ENCODE measurements around the gene GRIPAP1. TPM values are rescaled to one million over a fixed set of nuclear protein-coding genes. Genes with fewer than 3 reads are reported as not detected.

GRIPAP1 gene
- polyA plus RNA-seq, 2 donors, result 18.5 to 22.8 TPM

DNA sequence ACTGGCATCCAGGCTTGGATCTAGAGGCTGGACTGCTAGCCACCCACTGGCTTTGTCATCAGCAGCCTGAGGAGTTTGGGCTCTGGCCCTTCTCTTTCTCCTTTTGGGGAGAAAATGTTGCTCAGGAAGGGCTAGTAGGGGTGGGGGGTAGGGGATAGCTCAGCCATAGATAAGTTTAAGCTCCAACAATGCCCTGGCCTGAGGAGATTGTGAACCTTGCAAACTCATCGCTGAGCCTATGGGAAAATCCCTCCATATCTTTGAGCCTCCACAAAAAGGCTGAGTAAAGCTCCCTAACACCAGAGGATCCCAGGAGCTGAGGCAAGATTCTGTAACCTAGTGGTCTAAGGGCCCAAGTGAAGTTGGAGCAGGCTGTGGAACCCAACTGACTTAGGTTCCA, 53.5 kb downstream of the GRIPAP1 start:
- Histone ChIP-seq H3K9me3 (ENCODE audit: control insufficient read depth in 2 of 2, insufficient read depth in 1 of 2, low read depth in 1 of 2, low read length in 1 of 2) (no peaks in the 10 kb centered on the region), H3K27ac (ENCODE audit: low read depth in 2 of 2, low read length in 1 of 2) (no peak overlapping the region), H3K4me3 (ENCODE audit: low read depth in 1 of 2, low read length in 2 of 2) (no peak overlapping the region), H3K27me3 (ENCODE audit: control insufficient read depth in 1 of 2, insufficient read depth in 2 of 2, low read length in 2 of 2) (no peaks in the 10 kb centered on the region), H3K36me3 (ENCODE audit: control insufficient read depth in 2 of 2, insufficient read depth in 2 of 2, low read length in 1 of 2) (no peaks in the 10 kb centered on the region), H3K4me1 (ENCODE audit: control insufficient read depth in 2 of 2, insufficient read depth in 2 of 2, low read length in 1 of 2) (peaks cover 0 to 5% of the 10 kb centered on the region in 2 donors)
- 95 to 96% methylated on average over 1 of the region's 1 CpG for WGBS, 2 donors

DNA sequence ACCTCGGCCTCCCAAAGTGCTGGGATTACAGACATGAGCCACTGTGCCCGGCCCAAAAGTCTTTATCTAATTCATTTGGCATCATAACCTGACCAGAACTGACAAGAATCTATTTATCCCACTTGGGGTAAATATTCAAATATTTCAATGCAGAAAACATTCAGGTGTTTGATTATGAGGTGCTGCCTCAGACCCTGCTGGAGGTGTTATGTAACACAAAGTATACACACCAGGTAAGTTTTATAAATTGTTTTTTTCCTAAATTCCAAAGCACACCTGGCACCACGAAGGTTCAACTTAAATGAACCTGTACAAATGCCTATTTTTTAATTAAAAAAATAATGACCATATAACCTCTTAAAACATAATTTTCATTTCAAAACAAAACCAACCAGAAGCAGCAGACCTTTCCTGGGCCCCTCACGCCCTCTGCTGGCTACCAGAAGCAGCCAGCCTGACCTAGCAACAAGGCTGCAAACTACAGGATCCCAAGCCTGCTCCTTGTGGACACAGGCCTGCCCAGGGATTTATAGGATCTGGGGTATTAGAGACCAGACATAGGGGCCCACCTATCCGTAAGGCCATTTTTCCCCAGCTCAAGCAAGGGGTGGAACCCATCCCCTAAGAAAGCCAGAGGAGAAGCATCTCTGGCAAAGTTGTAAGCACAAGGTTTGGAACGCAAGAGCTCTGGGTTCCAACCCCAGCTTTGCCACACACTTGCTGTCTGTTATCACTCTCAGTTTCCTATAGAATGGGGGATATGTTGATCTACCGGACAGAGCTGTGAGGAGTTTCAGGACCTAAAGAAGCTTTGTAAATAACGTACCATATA, 56.3 kb downstream of the GRIPAP1 start:
- peaks cover 0 to 3% of the 10 kb centered on the region in 2 donors for H3K36me3 ChIP-seq (ENCODE audit: control insufficient read depth in 2 of 2, insufficient read depth in 2 of 2, low read length in 1 of 2)
- H3K9me3 ChIP-seq (ENCODE audit: control insufficient read depth in 2 of 2, insufficient read depth in 1 of 2, low read depth in 1 of 2, low read length in 1 of 2), result no peaks in the 10 kb centered on the region
- H3K4me3 ChIP-seq (ENCODE audit: low read depth in 1 of 2, low read length in 2 of 2), result no peak overlapping the region
- H3K27me3 ChIP-seq (ENCODE audit: control insufficient read depth in 1 of 2, insufficient read depth in 2 of 2, low read length in 2 of 2), result no peaks in the 10 kb centered on the region
- no peaks in the 10 kb centered on the region for H3K4me1 ChIP-seq (ENCODE audit: control insufficient read depth in 2 of 2, insufficient read depth in 2 of 2, low read length in 1 of 2)
- WGBS, 2 donors, result 53 to 55% methylated on average over 8 of the region's 8 CpGs
- no peak overlapping the region for H3K27ac ChIP-seq (ENCODE audit: low read depth in 2 of 2, low read length in 1 of 2)

DNA sequence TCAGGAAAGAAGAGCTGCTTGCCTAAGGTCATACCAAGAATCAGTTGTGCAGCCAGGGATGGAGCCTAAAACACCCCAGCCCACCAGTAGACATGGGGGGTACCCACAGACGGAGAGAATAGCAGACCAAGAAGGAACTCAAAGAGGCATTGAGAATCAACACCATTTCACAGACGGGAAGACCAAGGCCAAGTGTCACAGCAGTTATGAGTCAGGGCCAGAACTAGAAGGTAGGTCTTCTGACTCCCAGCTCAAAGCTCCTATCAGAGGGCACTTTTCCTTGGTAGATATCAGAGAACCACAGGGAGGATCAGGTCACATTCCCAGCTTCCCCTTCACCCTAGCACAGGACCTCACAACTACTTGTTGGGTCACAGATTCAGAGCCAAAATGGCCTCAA, 59.2 kb downstream of the GRIPAP1 start:
- Histone ChIP-seq H3K27ac (ENCODE audit: low read depth in 2 of 2, low read length in 1 of 2) (no peak overlapping the region), H3K36me3 (ENCODE audit: control insufficient read depth in 2 of 2, insufficient read depth in 2 of 2, low read length in 1 of 2) (peaks cover 0 to 3% of the 10 kb centered on the region in 2 donors), H3K4me3 (ENCODE audit: low read depth in 1 of 2, low read length in 2 of 2) (no peak overlapping the region), H3K9me3 (ENCODE audit: control insufficient read depth in 2 of 2, insufficient read depth in 1 of 2, low read depth in 1 of 2, low read length in 1 of 2) (no peaks in the 10 kb centered on the region), H3K27me3 (ENCODE audit: control insufficient read depth in 1 of 2, insufficient read depth in 2 of 2, low read length in 2 of 2) (no peaks in the 10 kb centered on the region), H3K4me1 (ENCODE audit: control insufficient read depth in 2 of 2, insufficient read depth in 2 of 2, low read length in 1 of 2) (no peaks in the 10 kb centered on the region)
- WGBS, 2 donors, result 68 to 72% methylated on average over 2 of the region's 2 CpGs

GRCh38 chrX:48940404-48940955, 61.6 kb downstream of the GRIPAP1 start:
- H3K9me3 ChIP-seq (ENCODE audit: control insufficient read depth in 2 of 2, insufficient read depth in 1 of 2, low read depth in 1 of 2, low read length in 1 of 2), result no peaks in the 10 kb centered on the region
- H3K27me3 ChIP-seq (ENCODE audit: control insufficient read depth in 1 of 2, insufficient read depth in 2 of 2, low read length in 2 of 2), result no peaks in the 10 kb centered on the region
- H3K4me3 ChIP-seq (ENCODE audit: low read depth in 1 of 2, low read length in 2 of 2), result no peak overlapping the region
- 79 to 83% methylated on average over 2 of the region's 2 CpGs for WGBS, 2 donors
- no peaks in the 10 kb centered on the region for H3K4me1 ChIP-seq (ENCODE audit: control insufficient read depth in 2 of 2, insufficient read depth in 2 of 2, low read length in 1 of 2)
- H3K36me3 ChIP-seq (ENCODE audit: control insufficient read depth in 2 of 2, insufficient read depth in 2 of 2, low read length in 1 of 2), result peaks cover 0 to 3% of the 10 kb centered on the region in 2 donors
- no peak overlapping the region for H3K27ac ChIP-seq (ENCODE audit: low read depth in 2 of 2, low read length in 1 of 2)

DNA sequence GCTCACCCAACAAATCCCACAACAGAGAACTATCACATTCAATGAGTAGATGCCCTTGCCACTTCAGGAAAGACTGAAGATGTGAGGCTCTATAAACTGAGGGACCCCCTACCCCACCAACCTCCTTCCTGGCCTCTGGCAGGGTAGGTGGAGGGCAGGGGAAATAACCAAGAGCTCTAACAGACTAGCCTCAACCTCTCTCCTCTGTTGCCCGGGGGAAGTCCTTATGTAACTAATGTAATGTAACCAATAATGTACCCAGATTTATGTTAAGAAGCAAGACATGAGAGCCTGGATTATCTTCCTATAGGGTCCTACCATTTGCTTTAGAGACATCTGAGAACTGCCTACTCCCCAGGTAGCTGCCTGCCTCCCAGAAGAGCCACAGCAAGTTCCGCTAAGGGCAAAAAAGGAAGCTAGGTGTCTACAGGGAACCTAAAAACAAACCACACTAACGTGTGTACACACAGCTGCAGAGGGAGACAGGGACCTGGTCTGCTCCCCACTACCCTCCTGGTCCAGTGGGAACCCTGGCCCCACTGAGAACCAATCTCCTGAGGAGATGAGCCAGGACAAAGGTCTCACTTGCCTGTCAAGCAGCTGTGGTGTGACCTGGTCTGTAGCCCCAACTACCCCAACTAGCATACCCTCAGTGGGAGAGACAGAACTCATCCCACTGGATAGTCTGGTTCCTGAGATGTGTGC, 62.4 kb downstream of the GRIPAP1 start:
- Histone ChIP-seq H3K9me3 (ENCODE audit: control insufficient read depth in 2 of 2, insufficient read depth in 1 of 2, low read depth in 1 of 2, low read length in 1 of 2) (no peaks in the 10 kb centered on the region), H3K27me3 (ENCODE audit: control insufficient read depth in 1 of 2, insufficient read depth in 2 of 2, low read length in 2 of 2) (no peaks in the 10 kb centered on the region), H3K36me3 (ENCODE audit: control insufficient read depth in 2 of 2, insufficient read depth in 2 of 2, low read length in 1 of 2) (peaks cover 0 to 3% of the 10 kb centered on the region in 2 donors), H3K4me1 (ENCODE audit: control insufficient read depth in 2 of 2, insufficient read depth in 2 of 2, low read length in 1 of 2) (no peaks in the 10 kb centered on the region), H3K27ac (ENCODE audit: low read depth in 2 of 2, low read length in 1 of 2) (no peak overlapping the region), H3K4me3 (ENCODE audit: low read depth in 1 of 2, low read length in 2 of 2) (no peak overlapping the region)
- 59 to 74% methylated on average over 3 of the region's 3 CpGs for WGBS, 2 donors

DNA sequence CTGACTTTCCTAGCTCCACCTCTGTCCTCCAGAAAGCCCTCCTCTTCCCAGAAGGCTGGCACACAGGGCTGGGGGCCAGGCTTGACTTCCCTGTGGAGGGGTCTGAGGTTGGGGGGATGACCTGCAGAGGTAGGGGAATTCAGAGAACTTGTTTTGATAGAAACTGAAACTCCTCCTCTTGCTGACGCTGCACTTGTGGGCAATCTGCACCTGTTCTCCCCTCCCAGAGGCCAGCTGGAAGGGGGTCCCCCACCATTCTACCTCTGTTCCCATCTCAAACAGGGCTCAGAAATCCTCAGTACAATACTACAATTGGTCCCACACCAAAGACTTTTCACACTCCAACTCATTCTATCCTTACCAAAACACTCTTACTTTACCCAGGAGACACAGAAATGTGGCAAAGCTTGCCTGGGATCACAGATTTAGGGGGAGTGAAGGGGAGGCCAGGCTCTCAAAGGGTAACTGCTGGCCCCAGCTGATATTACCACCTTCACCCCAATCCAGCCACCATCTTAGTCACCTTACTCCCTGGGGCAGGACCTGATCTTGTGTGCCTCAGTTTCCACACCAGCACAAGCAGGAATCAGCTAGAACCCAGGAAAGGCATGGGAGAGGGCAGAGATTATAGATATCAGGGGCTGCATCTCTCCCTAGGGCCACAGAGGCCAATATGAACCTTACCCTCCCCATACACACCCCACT, 63.2 kb downstream of the GRIPAP1 start:
- no peaks in the 10 kb centered on the region for H3K4me1 ChIP-seq (ENCODE audit: control insufficient read depth in 2 of 2, insufficient read depth in 2 of 2, low read length in 1 of 2)
- WGBS, 2 donors, result 50 to 88% methylated on average over 1 of the region's 1 CpG
- H3K9me3 ChIP-seq (ENCODE audit: control insufficient read depth in 2 of 2, insufficient read depth in 1 of 2, low read depth in 1 of 2, low read length in 1 of 2), result no peaks in the 10 kb centered on the region
- H3K27me3 ChIP-seq (ENCODE audit: control insufficient read depth in 1 of 2, insufficient read depth in 2 of 2, low read length in 2 of 2), result no peaks in the 10 kb centered on the region
- no peak overlapping the region for H3K27ac ChIP-seq (ENCODE audit: low read depth in 2 of 2, low read length in 1 of 2)
- no peak overlapping the region for H3K4me3 ChIP-seq (ENCODE audit: low read depth in 1 of 2, low read length in 2 of 2)
- H3K36me3 ChIP-seq (ENCODE audit: control insufficient read depth in 2 of 2, insufficient read depth in 2 of 2, low read length in 1 of 2), result peaks cover 0 to 7% of the 10 kb centered on the region in 2 donors

DNA sequence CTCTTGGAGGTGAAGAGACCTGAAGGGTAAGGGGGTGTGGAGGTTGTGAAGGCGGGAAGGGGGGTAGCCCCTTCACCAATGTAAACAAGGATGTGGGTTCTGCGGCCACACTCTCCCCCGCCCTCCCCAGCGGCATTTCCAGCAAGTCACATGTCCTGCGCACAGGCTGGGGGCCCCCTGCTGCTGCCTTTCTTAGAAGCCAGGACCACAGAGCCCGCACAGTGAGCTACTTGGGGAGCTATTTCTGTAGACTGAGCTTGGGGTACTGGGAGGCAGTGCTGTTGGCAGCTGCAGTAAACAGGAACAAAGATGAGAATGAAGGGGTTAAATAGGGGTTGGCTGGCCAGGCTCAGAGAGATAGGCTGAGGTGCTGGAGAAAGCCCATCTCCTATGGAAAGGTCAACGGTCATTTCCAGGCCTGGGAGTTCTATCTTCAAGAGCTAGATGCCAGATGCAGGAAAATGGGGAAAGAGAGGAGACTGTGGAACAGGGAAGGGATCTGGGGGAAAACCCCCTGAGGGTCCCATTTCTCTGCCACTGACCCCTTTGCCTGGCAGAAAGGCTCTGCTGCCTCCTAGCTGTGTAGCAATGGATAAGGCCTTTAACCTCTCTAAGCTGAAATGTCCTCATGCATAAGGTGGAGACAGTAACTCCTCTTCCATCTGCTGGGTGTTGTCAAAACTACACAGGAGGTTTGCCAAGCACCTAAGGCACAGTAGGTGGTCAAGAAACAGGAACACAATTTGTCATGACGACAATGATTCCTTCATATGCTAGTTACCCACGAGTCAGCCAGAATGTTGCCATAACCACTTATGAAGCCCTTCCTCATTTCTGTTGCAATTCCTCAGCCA, 64.8 kb downstream of the GRIPAP1 start:
- Histone ChIP-seq H3K9me3 (ENCODE audit: control insufficient read depth in 2 of 2, insufficient read depth in 1 of 2, low read depth in 1 of 2, low read length in 1 of 2) (no peaks in the 10 kb centered on the region), H3K4me1 (ENCODE audit: control insufficient read depth in 2 of 2, insufficient read depth in 2 of 2, low read length in 1 of 2) (no peaks in the 10 kb centered on the region), H3K27me3 (ENCODE audit: control insufficient read depth in 1 of 2, insufficient read depth in 2 of 2, low read length in 2 of 2) (no peaks in the 10 kb centered on the region), H3K4me3 (ENCODE audit: low read depth in 1 of 2, low read length in 2 of 2) (no peak overlapping the region), H3K36me3 (ENCODE audit: control insufficient read depth in 2 of 2, insufficient read depth in 2 of 2, low read length in 1 of 2) (peaks cover 0 to 5% of the 10 kb centered on the region in 2 donors), H3K27ac (ENCODE audit: low read depth in 2 of 2, low read length in 1 of 2) (peak overlapping the region; percentile 39 to 45)
- 37 to 45% methylated on average over 9 of the region's 9 CpGs for WGBS, 2 donors

GRCh38 chrX:48936429-48937053, 65.5 kb downstream of the GRIPAP1 start:
- Histone ChIP-seq H3K27me3 (ENCODE audit: control insufficient read depth in 1 of 2, insufficient read depth in 2 of 2, low read length in 2 of 2) (no peaks in the 10 kb centered on the region), H3K36me3 (ENCODE audit: control insufficient read depth in 2 of 2, insufficient read depth in 2 of 2, low read length in 1 of 2) (peaks cover 0 to 5% of the 10 kb centered on the region in 2 donors), H3K9me3 (ENCODE audit: control insufficient read depth in 2 of 2, insufficient read depth in 1 of 2, low read depth in 1 of 2, low read length in 1 of 2) (no peaks in the 10 kb centered on the region), H3K4me1 (ENCODE audit: control insufficient read depth in 2 of 2, insufficient read depth in 2 of 2, low read length in 1 of 2) (no peaks in the 10 kb centered on the region), H3K27ac (ENCODE audit: low read depth in 2 of 2, low read length in 1 of 2) (no peak overlapping the region), H3K4me3 (ENCODE audit: low read depth in 1 of 2, low read length in 2 of 2) (no peak overlapping the region)
- 87 to 94% methylated on average over 8 of the region's 8 CpGs for WGBS, 2 donors
